8988T (cell line): ENCODE measurements around the gene P4HB.

Experiments used
- DNase-seq: peaks from one replicate; pipeline ENCODE4 v3.0.0; 2011

The P4HB gene

GRCh38 chr17:81807210-81807719, 53.1 kb downstream of the P4HB start:
- DNase-seq, result no peak

DNA sequence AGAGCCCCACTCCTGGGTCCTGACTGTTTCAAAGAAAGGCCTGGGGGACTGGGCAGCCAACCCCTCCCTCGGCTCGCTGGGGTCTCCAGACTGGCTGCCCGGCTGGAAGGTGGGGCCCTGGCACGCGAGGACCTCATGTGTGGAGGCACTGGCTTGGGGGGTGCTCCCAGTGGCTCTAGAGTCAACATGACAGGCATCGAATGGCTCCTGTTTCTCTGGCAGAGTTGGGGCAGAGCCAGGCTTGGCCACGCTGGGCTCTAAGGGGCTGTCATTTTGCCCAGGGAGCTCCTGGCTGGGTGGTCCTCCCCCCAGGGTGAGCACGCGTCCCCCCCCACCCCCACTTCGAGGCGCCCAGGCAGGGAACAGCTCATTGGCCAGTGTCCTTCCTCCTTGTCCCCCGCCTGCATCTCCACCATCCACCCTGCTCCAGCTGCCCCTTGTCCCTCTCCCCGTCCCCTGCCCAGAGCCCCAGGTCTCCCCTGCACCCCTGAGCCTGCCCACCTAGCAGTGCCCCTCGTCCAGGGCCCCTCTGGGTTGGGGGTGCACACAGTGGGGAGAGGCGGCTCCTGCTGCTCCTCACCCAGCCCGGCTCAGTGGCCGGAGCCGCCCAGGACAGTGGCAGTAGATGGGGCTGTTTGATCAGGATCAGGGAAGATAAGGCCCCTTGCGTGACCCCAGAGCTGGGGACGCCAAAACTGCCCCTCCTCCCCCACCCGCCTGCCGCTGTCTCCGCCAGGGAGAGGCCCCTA, 53.7 kb downstream of the P4HB start:
- no peak for DNase-seq

DNA sequence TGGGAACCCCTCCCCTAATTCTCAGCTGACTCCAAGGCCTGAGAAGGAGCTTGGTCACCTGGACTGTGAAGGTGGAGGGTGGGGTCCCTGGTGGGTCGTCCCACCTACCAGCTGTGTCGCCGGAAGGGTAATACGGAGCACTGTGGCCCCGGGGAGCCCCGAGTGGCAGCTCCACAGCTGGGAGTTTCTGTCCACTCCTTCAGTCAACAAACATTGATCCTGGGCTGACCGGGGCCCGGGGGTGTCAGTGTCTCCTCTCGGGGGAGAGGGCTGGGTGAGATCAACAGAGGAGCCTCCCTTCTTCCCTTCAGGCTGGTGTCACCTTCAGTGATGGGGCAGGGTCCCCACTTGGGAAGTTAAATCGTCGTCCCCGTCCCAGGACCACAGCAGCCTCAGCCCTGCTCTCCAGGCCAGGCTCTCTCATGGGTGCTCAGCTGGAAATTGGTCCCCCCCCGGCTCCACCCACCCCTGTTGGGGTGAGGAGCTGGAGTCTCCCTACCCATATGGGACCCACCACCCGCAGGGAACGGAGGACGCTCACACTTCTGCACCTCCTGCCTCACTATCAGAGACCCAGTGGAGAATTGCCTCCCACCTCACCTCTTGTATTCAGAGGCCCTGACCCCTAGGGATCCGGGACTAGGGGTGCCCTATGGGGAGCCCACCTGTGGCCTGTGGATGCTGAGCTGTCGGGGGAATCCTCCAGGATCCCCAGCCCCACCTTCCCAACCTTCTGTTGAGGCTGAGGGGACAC, 54.5 kb downstream of the P4HB start:
- no peak for DNase-seq

DNA sequence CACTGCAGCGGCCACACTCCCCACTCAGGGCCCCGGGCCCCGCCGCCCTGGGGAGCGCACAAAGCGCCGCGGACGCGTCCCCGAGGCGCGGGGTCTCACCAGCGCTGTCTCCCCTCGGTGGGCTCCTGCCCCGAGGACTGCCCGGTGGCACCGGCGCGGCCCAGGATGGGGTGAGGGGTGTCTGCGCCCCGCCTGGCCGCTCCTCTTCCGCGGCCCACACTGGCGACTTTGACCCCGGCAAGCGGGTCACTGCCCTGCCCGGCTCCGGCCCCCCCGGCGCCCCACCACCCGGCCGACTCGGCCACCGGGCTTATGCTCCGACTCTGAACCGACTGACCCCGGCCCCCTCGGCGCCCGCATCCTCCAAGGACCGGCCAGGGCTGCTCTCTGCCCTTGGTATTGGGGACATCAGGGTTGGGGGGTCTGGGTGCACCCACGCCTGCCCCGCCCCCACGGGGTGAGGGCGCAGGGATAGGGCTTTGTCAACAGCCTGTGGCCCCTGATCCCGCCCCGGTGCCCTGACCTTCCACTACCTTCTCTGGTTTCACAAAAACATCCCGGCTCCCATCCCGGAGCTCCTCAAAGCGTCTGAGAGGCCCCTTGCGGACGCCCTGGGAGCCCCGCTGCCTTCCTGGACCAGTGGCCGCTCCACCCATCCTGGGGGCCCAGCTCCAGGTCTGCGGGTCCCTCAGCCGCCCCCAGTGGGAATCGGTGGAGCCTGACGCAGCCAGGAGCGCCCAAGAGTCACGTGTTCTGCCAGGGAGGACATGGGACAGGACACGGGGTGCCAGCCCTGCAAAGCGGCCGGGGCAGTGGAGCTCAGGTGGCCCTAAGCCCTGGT, 55.6 kb downstream of the P4HB start:
- DNase-seq, result no peak

DNA sequence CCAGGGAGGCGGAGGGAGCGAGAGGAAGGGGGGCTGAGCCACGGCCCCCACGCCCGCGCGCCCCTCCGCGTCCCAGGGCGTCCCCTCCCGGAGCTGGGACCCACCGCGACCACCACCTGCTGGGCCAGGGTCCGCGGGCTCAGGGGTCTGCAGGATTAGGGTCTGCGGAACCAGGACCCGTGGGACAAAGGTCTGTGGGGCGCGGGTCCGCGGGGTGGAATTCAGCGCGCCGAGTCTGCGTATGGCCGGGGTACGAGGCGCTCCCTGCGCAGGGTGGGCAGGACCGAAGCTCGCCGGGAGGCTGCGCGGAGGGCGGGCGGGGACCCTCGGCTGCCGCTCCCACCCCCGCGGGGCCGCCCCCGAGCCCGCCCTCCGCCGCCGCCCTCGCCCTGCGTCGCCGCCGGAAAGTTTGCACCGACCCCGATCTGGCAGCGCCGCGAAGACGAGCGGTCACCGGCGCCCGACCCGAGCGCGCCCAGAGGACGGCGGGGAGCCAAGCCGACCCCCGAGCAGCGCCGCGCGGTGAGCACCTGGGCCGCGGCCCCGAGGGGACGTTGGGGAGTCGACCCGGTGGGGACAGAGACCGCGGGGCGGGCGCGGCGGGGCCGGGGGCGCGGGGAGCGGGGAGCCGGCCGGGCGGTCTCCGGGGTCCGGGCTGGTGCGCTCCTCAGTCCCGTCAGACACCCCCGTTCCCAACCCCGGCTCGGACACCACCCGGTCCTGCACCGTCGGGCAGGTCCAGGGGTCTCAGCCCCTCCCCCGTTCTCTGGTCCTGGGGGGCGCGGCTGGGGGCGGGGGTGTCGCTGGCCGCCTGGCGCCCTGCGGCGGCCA, 56.4 kb downstream of the P4HB start, which contains the start of gene GCGR:
Gene GCGR, plus strand, starts transcription at position 423 of the 831 bp plus-strand sequence. CDS start 4,869 bp downstream, outside the sequence.
- DNase-seq, result no peak

DNA sequence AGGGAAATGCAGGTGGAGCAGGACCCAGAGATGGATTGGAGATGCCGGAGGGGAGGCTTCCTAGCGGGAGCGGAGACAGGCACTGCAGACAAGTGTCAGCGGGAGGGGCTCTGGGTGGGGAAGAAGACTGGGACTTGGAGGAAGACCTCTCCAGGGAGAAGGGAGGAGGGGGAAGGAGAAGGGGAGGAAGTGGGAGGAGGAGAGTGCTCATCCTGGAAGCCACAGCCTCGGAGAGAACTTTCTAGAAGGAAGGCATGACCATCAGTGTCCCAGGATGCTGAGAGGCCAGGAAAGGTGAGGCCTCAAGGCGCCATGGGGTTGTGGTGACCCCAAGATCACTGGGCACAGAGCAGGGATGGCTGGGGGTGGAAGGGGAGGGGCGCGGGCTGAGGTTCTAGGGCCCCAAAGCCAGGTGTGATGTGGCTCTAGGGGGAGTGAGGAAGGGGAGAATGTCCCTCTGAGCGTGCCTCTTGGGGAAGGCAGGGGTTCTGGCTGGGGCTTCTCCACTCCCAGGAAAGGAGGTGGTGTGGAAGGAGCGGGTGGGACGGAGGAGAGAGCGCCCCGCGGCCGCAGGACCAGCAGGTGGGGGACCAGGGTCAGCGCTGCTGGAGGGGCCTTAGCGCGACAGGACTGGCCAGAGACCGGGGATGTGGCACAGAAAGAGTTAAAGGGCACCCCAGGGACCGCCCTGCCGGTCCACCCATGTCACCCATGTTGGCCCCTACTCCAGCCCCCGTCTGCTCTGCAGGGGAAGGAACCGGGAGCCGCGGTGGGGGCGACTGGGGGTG, 57.3 kb downstream of the P4HB start:
- no peak for DNase-seq

- no peak for DNase-seq
Measured at GRCh38 chr17:81802048-81802758, 58.1 kb downstream of the P4HB start.

GRCh38 chr17:81801327-81801726, 59.0 kb downstream of the P4HB start:
- no peak for DNase-seq

DNA sequence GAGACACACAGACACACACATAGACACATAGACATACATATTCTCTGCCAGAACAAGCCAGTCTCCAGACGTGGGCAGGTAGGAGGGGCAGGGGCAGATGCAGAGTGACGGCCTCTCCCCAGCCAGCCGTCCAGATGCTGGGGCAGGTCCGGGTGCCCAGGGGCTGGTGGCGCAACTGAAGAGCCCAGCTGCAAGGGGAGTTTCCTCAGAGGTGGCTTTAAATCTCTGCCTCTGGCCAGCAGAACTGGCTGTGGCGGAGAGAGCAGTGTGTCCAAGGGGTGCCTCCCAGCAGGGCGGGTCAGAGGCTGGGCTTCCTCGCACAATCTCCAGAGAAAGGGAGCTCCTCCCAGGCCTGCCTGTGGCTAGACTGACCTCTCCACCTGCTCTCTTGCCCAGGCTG, 65.8 kb downstream of the P4HB start:
- DNase-seq, result no peak

DNA sequence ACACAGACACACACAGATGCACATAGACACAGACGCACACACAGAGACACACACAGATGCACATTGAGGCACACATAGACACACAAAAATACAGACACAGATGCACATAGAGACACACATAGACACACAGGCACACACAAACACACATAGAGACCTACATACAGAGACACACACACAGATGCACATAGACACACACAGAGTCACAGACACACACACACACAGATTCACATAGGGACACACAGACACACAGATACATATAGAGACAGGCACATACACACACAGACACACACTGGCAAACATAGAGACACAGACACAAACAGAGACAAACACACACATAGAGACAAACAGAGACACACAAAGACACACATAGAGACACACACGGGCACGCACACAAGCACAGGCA, 66.3 kb downstream of the P4HB start:
- no peak for DNase-seq
